ENCODE measurements around the gene PCNT. TPM values are rescaled to one million over a fixed set of nuclear protein-coding genes. Genes with fewer than 3 reads are reported as not detected.

The PCNT gene
- total RNA-seq, 4 donors from 2014 or later = 20.6 to 43.0 (median 25.5) TPM

GRCh38 chr21:46414965-46415275, 91.0 kb downstream of the PCNT start:
- no peak for TF ChIP-seq CTCF (IDR thresholded peaks at IDR 0.05; ENCODE audit: low read depth)

GRCh38 chr21:46416551-46416950, 92.6 kb downstream of the PCNT start:
- TF ChIP-seq CTCF (IDR thresholded peaks at IDR 0.05; ENCODE audit: low read depth) = no peak

GRCh38 chr21:46418265-46418946, 94.5 kb downstream of the PCNT start:
- TF ChIP-seq CTCF (IDR thresholded peaks at IDR 0.05; ENCODE audit: low read depth) = no peak

DNA sequence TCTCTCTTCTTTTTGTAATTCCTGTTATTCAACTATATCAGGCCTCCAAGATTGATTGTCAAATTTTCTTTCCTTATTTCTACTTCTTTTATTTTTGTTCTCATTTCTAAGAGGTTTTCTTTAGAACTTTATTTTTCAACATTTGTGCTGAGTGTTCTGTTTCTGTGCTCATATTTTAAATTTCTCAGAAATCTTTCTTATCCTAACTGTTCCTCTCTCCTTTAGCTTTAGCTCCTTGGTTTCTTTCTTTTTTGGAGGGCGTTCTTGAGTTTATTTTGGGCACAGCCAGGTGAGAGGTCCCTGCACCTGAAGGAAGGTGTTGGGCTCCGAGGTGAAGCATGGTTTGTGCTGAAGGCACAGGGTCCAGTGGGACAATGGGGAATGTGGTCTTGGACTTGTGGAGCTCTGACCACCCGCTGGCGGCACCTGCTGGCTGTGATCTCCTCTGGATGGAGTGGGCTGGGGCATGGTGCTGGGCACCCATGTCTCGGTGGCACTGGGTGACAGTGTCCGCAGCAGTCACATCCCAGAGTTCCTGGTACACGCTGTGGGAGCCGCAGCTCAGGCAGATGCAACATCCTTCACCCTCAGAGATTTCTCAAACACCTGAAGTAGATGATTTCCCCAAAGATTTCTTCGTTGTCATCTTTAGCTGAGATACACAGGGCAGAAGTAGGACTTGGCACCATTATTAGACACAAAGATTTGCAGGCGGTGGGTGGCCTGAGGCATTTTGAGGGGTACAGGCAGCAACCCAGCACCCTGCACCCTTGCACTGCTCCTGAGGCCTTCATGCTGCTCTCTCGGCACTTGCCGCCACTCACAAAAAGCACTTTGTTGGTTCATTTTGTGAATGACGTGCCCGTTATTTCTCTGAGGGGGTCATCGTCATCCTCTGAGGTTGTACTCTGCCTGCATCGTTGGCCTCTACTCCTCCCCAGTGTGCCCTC, 96.6 kb downstream of the PCNT start:
- no peak for TF ChIP-seq CTCF (IDR thresholded peaks at IDR 0.05; ENCODE audit: low read depth)

DNA sequence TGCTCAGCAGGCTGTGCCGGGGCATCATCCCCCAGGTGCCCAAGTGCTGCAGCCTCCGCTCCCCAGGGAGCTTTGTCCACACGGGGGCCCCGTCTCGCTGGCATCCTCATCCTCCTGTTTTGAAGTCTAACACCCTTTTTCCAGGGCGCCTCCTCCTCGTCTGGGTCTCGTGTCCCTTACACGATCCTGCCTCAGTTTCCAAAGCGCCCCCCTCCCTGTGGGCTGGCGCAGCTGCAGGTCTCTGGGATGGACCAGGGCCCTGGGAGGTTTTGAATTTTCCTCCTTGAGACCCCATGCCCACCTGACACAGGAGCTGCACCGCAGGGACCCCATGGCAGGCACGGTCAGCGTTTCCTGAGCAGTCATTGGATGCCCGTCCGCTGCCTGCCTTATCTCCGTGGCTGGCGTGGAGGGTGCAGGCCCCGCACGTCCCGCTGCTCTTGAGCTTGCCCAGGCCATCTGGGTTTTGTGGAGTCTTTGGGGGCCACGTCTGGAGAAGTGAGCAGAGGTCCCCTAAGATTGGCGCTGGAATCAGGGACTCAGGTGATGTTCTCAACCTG, 97.3 kb downstream of the PCNT start:
- TF ChIP-seq CTCF (IDR thresholded peaks at IDR 0.05; ENCODE audit: low read depth) = no peak

DNA sequence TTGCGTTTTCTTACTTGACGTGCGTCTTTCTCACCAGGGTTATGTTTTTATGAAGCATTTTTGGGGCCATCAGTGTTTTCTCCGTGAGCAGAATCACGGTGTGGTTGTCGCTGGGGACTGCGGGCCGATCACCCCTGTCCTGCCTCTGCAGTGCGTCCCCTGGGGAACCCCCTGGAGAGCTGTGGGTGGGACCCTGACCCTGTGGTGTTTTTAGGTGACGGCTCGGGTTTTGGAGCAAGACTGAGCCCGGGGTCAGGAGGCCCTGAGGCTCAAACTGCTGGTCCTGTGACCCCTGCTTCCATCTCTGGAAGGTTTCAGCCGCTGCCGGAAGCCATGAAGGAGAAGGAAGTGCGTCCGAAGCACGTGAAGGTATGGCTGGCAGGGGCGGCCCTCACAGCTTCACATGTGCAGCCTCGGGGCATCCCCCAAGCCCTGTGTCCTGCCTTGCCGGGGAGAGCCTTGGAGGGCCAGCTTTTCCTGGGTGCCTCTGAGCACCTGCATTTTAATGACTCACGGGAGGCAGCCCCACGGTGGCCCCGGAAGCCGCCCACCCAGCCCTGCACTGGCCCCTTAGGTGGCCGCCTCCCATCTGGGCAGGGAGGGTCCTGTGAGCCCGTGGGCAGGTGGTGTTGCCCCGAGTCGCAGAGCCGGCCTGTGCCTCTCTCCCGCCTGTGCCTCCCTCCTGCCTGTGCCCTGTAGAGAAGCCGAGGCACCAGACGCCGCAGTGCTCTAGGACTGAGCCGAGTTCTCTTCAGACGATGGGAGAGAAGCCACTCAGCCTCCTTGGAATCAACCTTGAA, 98.0 kb downstream of the PCNT start:
- TF ChIP-seq CTCF (IDR thresholded peaks at IDR 0.05; ENCODE audit: low read depth) = no peak
